C1 segment of cervical spinal cord (tissue), 14 donors: ENCODE data around the gene MPP1.

Experiments used
- DNase-seq, 14 donors: peaks; one replicate each; lab custom pipeline; 2025; lab: John Stamatoyannopoulos, UW

MPP1 gene

DNA sequence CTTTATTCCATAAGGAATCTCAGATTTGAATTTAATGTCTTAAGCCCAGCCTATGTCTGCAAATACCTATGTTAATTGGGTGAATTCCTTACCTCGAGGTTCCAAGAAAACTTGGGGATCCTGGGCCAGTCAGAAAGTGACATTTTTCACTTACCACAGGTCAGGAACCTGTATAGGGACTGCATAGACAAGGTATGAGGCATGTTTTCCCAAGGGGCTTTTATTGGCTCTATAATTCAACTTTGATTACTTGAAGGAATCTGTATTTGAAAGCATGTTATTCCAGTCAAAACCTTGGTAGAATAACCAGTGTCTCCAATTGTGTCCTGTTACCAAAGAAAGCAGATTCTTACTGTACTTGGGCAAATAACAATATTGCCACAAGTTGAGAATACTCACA lies 8.5 kb upstream of the MPP1 start:
- DNase-seq = no peak

DNA sequence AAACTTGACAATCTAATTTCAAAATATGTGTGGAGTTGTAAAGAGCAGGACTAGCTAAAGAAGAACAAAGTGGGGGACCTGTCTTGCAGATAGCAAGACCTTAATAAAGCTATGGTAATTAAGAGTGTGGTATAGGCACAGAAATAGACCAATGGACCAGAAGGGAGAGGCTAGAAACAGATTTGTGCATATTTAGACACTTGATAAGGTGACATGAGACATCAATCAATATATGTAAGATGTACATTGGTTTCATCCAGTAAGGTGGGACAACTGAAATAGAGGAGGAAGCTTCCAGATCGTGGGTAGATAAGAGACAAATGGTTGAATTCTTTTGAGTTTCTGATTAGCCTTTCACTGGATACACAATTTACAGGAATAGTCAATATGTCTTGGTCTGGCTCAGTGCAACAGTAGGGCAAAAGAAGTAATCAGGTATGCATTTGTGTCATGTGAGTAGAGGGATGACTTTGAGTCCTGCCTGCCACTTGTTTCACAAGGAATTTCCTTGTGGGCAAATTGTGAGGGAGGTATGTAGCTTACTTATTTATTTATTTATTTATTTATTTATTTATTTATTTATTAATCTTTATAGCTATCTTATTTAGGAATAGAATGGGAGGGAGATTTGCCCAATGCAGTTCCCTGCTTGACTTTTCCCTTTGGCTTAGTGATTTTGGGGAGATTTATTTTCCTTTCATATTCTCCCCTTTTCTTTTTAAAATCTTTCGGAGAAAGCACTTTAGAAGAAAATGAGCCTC lies 7.2 kb upstream of the MPP1 start:
- no peak for DNase-seq

DNA sequence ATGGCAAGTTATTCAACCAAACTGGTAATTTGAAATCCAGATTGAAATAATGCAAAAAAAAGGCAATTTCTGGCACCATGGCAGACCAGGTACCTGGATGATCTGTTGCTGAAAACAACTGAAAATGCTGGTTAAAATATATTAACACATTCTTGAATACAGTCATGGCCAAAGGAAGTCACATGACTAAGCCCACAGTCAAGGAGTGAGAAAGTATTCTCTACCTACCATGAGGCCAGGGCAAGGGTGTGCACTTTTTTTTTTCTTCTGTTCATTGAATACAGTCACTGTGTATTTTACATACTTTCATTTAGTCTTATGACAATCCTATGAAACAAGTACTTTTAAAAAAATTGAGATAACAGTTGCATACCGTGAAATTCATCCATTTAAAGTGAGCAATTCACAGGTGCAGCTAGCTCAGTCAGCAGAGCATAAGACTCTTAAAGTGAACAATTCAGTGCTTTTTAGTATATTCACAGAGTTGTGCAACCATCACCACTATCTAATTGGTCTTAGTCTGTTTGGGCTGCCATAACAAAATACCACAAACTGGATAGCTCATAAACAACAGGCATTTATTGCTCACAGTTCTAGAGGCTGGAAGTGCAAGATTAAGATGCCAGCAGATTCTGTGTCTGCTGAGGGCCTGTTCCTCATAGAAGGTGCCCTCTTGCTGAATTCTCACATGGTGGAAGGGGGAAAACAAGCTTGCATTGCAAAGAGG lies 4.8 kb upstream of the MPP1 start:
- DNase-seq = no peak

DNA sequence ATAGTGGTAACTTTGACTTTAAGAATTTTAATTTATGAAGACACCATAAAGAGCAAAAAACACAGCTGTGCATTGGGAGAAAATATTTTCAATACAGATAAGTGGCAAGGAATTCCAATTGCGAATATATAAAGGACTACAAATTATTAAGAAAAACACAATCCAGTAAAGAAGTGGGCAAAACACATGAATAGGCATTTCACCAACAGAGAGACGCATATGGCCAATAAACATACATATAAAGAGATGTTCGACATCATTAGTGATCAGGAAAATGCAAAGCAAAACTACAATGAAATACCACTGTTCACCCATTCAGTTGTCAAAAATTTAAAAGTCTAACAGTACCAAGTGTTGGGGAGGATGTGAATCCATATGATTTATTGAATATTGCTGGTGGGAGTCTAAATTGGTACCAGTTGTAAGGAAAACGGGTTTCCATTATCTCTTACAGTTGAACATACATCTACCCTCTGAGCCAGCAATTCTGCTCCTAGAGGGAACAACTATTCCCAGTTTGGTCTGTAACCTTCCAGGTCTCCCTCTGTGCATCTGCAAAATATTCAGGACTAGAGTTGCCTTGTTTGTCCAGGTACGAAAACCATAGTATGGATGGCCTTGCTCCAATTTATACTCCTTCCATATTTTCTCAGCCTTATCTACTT lies 1.7 kb upstream of the MPP1 start:
- DNase-seq = no peak

DNA sequence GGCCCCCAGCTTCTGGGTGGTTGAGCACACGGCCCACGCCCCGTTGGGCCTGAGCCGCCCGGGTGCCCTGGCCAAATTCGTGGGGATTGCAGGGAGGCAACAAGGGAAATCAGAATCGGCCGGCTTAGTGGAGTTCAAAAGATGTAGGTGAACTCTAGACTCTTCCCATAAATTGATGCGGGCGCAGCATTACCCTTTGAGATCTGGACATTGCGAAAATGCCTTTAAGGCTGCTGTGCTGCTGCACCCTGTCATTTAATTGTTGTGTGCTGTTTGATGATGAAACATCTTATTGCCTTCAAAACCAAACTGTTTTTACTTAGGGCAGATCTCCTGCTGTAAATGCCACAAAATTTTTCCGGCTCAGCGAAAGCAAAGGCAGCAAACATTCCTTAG lies 409 bp upstream of the MPP1 start:
- DNase-seq = no peak

DNA sequence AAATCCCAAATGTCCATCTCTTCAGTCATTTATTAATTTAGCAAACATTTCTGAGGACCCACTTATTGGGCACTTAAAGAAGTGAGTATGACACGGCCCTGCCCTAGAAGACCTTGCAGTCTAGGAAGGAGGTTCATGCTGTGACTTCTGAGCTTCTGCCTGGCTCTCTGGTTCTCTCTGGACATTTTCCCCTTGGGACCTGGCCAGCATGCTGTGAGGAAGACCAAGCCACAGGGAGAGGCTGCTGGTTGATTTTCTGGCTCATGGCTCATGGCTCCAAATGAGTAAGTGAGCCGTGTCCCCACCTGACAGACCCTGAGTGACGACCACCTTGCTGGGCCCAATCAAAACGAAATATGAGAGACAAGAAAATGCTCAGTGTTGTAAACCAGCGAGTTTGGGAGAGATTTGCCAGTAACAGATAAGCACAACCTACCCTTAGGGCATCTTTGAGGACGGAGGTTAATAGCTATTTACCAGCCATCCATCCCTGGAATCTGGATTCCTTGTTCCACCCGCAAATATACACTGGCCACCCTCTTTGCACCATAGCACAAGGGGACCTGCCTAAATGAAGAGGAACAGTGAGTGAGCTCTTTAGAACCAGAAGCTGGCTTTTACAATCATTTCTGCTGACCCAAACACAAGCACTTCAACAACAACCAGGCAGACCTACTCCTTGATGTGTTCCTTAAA lies 876 bp downstream of the MPP1 start:
- DNase-seq = peak in 1 of 14 donors; percentile 15

DNA sequence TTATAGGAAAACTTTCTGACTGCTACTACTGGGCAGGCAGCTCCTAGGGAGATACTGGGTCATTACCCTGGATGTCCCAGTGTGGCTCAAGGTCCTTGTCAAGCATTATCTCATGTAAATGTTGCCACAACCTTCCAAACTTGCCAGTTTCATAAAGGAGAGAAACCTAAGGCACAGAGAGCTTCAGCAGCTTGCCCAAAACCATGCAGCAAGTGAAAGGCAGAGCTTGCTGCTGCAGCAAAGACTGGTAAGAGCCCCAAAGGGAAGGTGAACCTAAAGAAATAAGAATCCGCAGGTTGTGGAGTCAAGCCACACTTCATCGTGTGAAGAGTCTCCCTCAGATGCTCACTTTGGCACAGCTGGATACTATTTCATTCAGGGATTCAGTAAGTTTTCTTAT lies 2.3 kb downstream of the MPP1 start:
- DNase-seq = no peak

DNA sequence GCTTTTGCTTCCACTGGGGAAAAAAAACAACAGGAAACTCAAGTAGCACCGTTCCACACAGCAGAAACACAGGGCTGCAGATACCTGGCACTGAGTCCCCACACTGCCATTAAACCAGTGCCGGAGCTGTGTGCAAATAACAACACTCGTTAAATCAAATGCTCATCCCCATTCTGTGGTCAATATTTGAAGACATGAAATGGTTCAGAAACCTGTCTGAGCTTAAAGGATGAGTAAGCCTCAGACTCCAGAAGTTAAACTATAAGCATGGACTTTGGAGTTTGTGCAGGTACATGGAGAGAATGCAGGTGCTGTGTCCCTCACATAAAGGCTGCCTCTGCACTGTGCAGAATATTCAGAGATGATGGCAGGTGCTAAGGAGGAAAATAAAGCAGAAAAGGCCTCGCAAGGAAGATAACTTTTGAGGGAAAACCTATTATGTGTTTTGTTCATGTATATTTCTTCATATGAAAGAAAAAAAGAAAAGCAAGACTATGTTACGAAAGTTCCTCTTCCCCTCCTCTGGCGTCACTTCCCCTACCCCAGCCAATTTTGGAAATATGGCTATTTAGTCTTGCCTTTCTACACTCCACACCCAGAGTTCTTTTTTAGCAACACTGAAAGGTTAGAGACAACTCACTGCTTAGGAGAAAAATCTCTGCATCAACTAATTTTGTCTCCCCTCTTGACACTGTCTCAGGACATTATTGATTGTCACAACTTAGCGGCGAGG lies 4.6 kb downstream of the MPP1 start:
- no peak for DNase-seq

DNA sequence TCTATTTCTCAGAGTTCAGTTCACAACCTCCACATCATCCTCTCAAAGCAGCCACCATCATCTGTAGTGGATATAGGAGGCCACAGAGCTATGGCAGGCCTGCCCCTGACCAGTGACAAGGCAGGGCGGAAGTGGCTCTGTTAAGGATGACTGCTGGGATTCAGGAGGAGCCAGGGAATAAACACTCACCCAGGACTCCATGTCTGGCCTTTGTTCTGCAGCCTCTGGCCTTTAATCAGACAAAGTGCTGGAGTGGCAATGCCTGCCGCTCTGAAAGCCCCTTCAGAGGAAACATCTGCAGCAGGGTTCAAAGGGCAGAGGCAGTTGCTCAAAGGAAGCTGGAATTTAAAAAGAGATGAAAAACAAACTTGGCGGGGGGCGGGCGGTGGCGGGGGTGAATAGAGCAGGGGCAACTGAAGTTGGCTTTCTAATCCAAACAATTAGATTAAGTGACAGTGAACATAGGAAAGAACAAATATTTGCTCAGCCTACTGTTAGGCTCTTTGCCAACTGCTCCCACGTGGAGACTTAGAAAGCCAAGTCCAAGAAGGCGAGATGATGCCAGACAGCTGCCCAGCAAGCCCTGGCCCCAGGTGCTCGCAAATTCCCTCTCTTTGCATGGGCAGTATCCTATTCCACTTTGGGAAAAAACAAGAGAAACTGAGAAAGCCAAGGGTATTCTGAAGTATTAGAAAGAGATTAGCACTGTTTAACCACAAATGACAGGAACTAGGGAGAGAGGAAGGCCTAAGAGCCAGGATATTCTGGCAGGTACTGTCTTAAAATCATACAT lies 5.5 kb downstream of the MPP1 start:
- peak in 1 of 14 donors; percentile 9 for DNase-seq

DNA sequence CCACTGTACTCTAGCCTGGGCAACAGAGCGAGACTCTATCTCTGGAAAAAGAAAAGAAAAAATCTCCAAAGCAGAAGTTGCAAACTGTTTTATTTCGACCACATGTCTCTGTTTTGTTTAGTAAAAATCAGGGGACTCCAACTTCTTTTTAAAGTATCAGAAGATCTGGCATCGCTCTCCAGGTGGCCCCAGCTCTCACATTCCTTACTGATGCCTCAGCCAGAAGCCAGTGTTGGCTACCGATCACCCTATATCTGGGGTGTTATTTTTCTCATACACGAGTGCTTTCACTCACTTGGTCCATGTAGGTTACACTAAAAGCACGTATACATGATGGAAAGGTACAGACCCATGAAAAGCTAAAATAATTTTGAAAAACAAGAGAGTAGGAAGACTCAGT lies 8.3 kb downstream of the MPP1 start:
- DNase-seq = no peak

DNA sequence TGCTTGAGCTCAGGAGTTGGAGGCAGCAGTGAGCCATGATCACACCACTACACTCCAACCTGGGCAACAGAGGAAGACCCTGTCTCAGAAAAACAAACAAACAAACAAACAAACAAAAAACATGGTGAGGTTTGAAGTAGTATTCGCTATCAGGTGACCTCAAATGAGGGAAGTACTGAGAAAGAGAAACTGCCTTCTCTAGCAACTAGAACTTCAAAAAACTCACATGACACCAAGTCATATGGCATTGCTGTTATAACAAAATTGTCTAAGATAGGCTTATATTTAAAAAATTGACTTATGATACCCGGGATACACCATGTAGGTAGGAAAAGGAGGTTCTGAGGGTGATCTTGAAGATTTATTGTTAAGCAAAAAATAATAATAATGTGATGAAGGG lies 10.3 kb downstream of the MPP1 start:
- no peak for DNase-seq

DNA sequence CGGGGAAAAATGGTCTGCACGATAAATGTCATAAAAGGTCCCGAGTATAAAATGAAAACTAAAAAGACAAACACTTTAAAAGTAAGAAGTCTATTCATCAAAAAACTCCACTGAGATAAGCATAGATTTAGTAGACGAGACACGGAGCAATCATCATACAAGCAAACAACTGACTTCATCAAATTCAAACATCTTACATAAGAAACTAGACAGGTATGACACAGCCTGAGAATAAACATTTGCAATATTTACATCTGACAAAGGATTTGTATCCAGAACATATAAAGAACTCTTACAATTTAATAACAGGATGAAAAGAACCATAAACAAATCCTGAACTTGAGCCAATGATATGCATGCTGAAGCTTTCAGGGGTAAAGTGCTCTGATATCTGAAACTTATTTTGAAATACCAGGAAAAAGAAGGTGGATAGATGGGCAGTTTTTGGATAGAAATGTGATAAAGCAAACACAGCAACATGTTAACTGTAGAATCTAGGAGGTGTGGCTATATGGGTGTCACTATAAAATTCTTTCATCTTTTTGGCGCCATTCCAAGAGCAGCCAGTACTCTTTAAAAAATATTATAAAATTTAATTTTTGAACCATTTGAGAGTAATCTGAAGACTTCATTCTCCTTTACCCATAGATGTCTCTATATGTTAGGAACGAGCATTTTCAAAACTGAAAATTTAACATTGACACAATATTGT lies 12.0 kb downstream of the MPP1 start:
- no peak for DNase-seq

DNA sequence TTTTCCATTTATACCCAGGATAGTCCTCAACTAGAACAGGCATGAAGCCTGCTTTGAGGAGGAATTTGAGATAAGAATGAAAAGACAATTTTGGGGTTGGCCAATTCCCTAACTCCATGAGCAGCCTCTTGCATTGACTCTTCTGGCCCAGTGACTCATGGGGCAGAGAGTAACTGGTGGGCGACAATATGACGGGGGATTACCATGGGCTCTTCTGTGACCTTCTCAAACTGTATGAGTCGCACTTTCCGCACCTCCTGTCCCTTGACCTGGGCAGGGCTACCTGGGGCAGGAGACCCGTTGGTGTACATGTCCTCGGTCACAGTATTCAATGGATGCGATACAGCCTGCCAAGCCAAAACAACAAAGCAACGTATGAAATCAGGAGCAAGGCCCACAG lies 13.3 kb downstream of the MPP1 start:
- no peak for DNase-seq

DNA sequence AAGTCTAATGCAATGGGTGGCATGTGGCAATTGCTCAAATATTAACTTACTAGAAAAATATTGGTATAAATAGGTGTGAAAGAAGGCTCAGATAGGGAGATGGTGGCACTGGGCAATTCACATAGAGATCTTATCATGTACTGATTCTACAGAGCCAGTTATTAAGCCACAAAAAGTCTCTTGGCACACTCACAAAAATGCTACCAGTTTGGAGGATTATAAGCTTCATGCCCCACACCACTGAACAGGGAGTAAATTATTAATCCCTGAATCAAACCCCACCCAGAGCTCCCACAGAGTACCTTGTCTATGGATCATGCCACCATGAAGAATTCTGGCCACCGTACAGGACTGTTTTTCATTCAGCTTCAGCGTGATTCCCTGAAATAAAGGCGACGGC lies 13.8 kb downstream of the MPP1 start:
- DNase-seq = no peak

DNA sequence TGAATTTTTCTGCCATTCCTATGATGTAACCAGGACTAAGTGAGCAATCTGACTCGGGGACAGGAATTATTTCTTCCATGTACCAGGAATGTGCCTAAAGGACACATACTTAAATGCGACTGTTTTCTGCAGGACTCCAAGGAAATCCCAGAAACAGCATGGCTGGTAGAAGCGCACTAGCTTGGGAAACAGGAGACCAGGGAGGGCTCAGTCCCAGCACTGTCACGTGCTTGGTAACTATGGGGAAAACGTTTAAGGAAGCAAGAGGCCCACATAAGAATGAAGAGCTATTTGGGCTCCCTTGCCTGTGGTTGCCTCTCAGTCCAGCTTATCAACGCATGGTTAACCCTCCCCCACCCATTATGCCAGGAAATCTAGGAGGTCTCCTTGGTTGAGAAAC lies 19.6 kb downstream of the MPP1 start:
- no peak for DNase-seq

DNA sequence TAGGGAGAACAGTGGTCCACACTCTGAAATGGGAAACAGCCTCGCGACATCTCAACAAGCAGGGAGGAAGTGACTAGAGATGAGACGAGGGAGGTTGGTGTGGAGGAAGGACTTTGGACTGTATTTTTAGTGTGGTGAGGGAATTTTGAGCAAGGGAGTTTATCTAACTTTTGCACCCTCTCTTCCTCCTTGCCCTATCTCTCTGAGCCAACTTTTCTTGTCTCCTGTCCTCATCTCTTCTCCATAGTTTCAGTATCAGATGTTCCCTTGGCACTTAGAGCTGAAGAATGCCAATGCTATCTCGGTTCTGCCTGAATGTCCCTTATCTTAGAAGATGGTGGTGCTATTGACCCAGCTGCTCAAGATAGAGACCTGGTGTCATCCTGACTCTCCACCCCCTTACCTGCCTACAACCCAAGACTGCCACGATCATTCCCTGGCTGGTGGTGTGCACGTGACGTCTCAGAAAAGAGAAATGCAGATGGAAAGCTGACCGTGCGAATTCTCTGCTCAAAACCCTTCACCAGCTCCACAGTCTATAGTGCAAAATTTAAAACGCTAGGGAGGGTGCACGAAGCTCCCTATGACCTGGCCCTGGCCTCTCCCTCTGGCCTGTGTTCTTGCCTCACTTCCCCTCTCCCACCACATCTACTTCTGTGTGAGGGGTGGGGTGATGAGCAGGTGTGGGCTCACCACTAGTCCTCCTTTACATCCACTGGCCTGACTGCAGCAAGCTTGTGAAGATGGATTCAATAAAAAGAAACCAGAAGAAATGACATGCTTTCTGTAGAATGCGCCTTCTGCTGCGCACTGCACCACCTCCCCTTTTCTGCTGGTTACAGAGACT lies 20.9 kb downstream of the MPP1 start:
- DNase-seq = no peak

DNA sequence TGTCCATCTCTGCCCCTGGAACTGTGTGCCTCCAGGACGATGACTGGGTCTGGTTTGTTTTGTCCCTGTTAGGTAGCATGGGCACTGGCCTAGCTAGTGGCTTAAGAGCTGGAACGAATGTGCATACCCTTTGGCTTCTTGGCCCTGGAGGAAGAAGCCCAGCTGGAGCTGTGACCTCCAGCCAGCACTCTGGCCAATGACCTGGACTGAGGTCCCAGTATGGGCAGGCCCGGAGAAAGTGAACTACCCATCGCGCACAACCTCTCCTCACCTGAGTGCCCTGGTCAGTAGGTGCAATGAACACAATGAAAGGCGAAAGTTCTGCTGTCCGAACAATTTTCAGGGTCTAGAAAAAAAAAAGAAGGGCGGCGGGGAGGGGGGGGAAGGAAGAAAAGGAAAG lies 24.3 kb downstream of the MPP1 start:
- DNase-seq = no peak

DNA sequence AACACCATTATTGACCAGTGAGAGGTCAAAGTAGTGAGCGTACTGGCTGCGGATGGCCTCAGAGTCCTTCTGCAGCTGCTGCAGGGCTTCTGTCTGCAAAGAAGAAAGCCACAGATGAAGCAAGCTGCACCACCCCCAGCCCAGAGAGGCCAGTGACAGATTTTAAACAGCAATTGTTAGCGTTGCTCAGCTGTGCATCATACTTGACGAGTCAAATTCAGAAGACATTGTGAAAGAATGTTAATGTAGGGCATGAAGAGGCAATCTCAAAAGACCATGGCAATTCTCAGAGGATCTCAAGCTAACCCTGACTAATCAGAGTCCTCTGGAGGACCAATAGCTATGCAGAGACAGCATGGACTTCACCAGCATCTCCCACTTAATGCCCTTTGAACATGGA lies 26.0 kb downstream of the MPP1 start:
- DNase-seq = no peak

DNA sequence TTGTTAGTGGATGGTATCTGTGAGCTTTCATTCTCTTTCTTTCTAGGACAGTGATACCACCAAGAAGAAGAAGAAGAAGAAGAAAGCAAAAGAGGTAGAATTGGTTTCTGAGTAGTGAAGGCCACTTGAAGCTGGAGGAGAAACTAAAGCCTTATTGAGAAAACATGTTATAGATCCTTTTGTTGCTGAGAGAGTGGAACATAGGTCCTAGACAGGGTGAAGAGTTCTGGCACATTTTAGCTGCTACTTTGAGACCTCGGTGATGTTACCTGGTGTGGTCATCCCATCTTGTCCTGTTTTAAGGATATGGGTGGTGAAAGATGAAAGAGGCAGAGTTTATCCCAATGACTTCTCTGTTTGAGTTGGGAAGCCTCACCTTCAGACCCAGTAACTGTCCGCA lies 28.5 kb downstream of the MPP1 start:
- DNase-seq = no peak
